Endothelial cell of umbilical vein (primary cell): Measurements from ENCODE around the gene TMTC1. TPM values are rescaled to one million over a fixed set of nuclear protein-coding genes. Genes with fewer than 3 reads are reported as not detected.

Experiments used
- BruUV-seq: library from RNA; stranded (reverse); fragments of 400-500 nt; replicated peaks from 2 replicates; lab custom pipeline; 2021; lab: Mats Ljungman, UMichigan
- CTCF ChIA-PET: fragments of 300-600, 350-600 bp; sonication (Branson Sonifier 250); formaldehyde crosslinking; loops from one replicate; lab custom pipeline; 2021; ENCODE audit warnings: antibody characterized with exemption, inconsistent platforms; lab: Charles Lee
- POLR2A ChIA-PET: fragments of 300-600, 350-600 bp; sonication (Branson Sonifier 250); formaldehyde crosslinking; loops from one replicate; lab custom pipeline; 2021; ENCODE audit warnings: antibody characterized with exemption, inconsistent platforms; lab: Charles Lee
- DNase-seq: peaks from one replicate; pipeline ENCODE4 v3.0.0-alpha.2; 2011; ENCODE audit warnings: low read depth, low spot score
- FAIRE-seq: peaks from 2 replicates; lab custom pipeline; 2011; peaks lifted over from hg19 to GRCh38; lab: Jason Lieb, UNC
- H2AFZ ChIP-seq: 2 replicates; pipeline ENCODE4 v1.6.0; 2012; ENCODE audit warnings: low read depth, low read length, control low read depth, inconsistent platforms
- H3K27ac ChIP-seq: 2 replicates; pipeline ENCODE4 v1.5.1; 2011; ENCODE audit warnings: low read depth, mild to moderate bottlenecking, control low read depth, low read length, moderate library complexity; ENCODE audit not compliant: insufficient read depth
- H3K27me3 ChIP-seq, 2 experiments: 2 replicates each; pipeline versions ENCODE4 v1.6.0 to v1.6.1; 2011; ENCODE audit warnings: low read length in 2 of 2, mixed read lengths in 1 of 2; ENCODE audit not compliant: control insufficient read depth in 2 of 2, insufficient read depth in 2 of 2
- H3K36me3 ChIP-seq, 2 experiments: 2 replicates in 1 of 2; 3 replicates in 1 of 2; pipeline ENCODE4 v1.5.1; 2011; ENCODE audit warnings: low read length in 2 of 2, mild to moderate bottlenecking in 1 of 2, moderate library complexity in 1 of 2; ENCODE audit not compliant: control insufficient read depth in 2 of 2, insufficient read depth in 2 of 2; ENCODE audit errors: extremely low read depth in 1 of 2
- H3K4me1 ChIP-seq: 3 replicates; pipeline ENCODE4 v1.5.1; 2011; ENCODE audit warnings: mild to moderate bottlenecking, low read length; ENCODE audit not compliant: control insufficient read depth, insufficient read depth; ENCODE audit errors: extremely low read depth
- H3K4me2 ChIP-seq: 2 replicates; pipeline ENCODE4 v1.6.1; 2011; ENCODE audit warnings: low read length, control low read depth, mixed read lengths; ENCODE audit not compliant: insufficient read depth
- H3K4me3 ChIP-seq, 3 experiments: fragments of 200-600 bp in 1 of 3; sonication (generic), shearing (Covaris generic) in 1 of 3; replicated peaks in 1 of 3; 2 replicates each; pipeline ENCODE4 v1.5.1; 2011 to 2016; ENCODE audit warnings: control low read depth in 3 of 3, low read length in 3 of 3, mild to moderate bottlenecking in 2 of 3, inconsistent platforms in 1 of 3, low read depth in 1 of 3, moderate library complexity in 1 of 3; ENCODE audit not compliant: insufficient read depth in 1 of 3
- H3K79me2 ChIP-seq: 2 replicates; pipeline ENCODE4 v1.6.0; 2012; ENCODE audit warnings: low read length, inconsistent platforms; ENCODE audit not compliant: control insufficient read depth, insufficient read depth
- H3K9ac ChIP-seq: replicated peaks from 2 replicates; pipeline ENCODE3; 2011; ENCODE audit warnings: low read length, control low read depth; ENCODE audit not compliant: insufficient read depth; ENCODE audit errors: extremely low read depth
- H3K9me1 ChIP-seq: replicated peaks from 3 replicates; pipeline ENCODE4 v1.6.0; 2011; ENCODE audit warnings: mild to moderate bottlenecking, low read length; ENCODE audit not compliant: control insufficient read depth, insufficient read depth; ENCODE audit errors: extremely low read depth
- H3K9me3 ChIP-seq: replicated peaks from 2 replicates; pipeline ENCODE4 v1.5.1; 2012; ENCODE audit warnings: low read length, inconsistent platforms; ENCODE audit not compliant: control insufficient read depth, insufficient read depth
- H4K20me1 ChIP-seq: replicated peaks from 2 replicates; pipeline ENCODE3; 2011; ENCODE audit warnings: mild to moderate bottlenecking, low read length; ENCODE audit not compliant: control insufficient read depth, insufficient read depth; ENCODE audit errors: extremely low read depth
- CTCF ChIP-seq, 2 donors: IDR thresholded peaks; 1 replicate in 1 of 2; 2 replicates in 1 of 2; pipeline ENCODE4 v1.5.1; 2011; ENCODE audit warnings: low read length in 2 of 2, mild to moderate bottlenecking in 2 of 2, moderate library complexity in 2 of 2, control low read depth in 1 of 2, inconsistent platforms in 1 of 2, low read depth in 1 of 2; ENCODE audit not compliant: insufficient read depth in 1 of 2; ENCODE audit errors: extremely low read depth in 1 of 2
- EZH2 ChIP-seq: IDR thresholded peaks from 2 replicates; pipeline ENCODE4 v1.6.1; 2012; ENCODE audit warnings: borderline replicate concordance, low read depth, mild to moderate bottlenecking, moderate library complexity, low read length, inconsistent platforms; ENCODE audit not compliant: severe bottlenecking
- FOS ChIP-seq: IDR thresholded peaks from 2 replicates; pipeline ENCODE4 v1.6.1; 2011; ENCODE audit warnings: mild to moderate bottlenecking, low read length, moderate library complexity, borderline replicate concordance; ENCODE audit not compliant: insufficient read depth
- GATA2 ChIP-seq: IDR thresholded peaks from 2 replicates; pipeline ENCODE4 v1.7.0; 2011; ENCODE audit warnings: low read depth, mild to moderate bottlenecking, moderate library complexity, mixed read lengths, low read length; ENCODE audit not compliant: insufficient read length, insufficient read depth
- JUN ChIP-seq: IDR thresholded peaks from 2 replicates; pipeline ENCODE4 v1.6.1; 2011; ENCODE audit warnings: borderline replicate concordance, low read depth; ENCODE audit not compliant: insufficient read length, insufficient read depth
- MYC ChIP-seq: IDR thresholded peaks from one replicate; pipeline ENCODE4 v1.6.1; 2011; ENCODE audit warnings: mild to moderate bottlenecking, low read depth, low read length
- POLR2A ChIP-seq: IDR thresholded peaks from 2 replicates; pipeline ENCODE4 v1.6.1; 2012; ENCODE audit warnings: low read depth, mild to moderate bottlenecking, control low read depth, low read length
- POLR2AphosphoS5 ChIP-seq: IDR thresholded peaks from 2 replicates; pipeline ENCODE4 v1.6.1; 2012; ENCODE audit warnings: low read depth, mild to moderate bottlenecking, control low read depth, low read length, moderate library complexity; ENCODE audit not compliant: insufficient read depth
- dilution Hi-C: fragments of 300-500 bp; cut with MboI; formaldehyde crosslinking; loops from one replicate; pipeline ENCODE4 v1.15.0; 2019; ENCODE audit warnings: low sequenced_read_pairs; ENCODE audit not compliant: extremely low pct_ligation_motif_present
- intact Hi-C: fragments of 100-400 bp; cut with micrococcal nuclease; formaldehyde crosslinking; loops from one replicate; pipeline ENCODE4 v1.10.0; 2022
- polyA plus RNA-seq, 4 experiments: library from polyadenylated mRNA; depleted of rRNA in 3 of 4; stranded (reverse) in 3 of 4; unstranded in 1 of 4; fragments of >200 nt; gene quantifications; 2 replicates each; pipeline versions ENCODE4 v1.2.1 to v1.2.3, GENCODE V29; 2011 to 2012; ENCODE audit warnings: missing spikeins in 1 of 4
- total RNA-seq: library from RNA; stranded (reverse); gene quantifications from 2 replicates; pipeline ENCODE4 v1.2.3, GENCODE V29; 2021

TMTC1 gene
- total and polyA plus RNA-seq, 2 donors (not counting 3 experiments of a cell fraction or from before 2014, with no cell fraction given), result 5.4 to 5.9 TPM

- H3K27me3 ChIP-seq, result no peaks in the 10 kb centered on the region
- H4K20me1 ChIP-seq, result no peaks in the 10 kb centered on the region
- POLR2A ChIA-PET, result no interaction called here
- H3K79me2 ChIP-seq, result no peaks in the 10 kb centered on the region
- H3K9ac ChIP-seq, result no peak overlapping the region
- no peak overlapping the region for H3K27ac ChIP-seq
- BruUV-seq, result no TSS peak
- intact Hi-C loops, result loop anchor here (1.0 to 5.0 kb wide), 6 partner anchors 231 to 1255 kb away; partner anchors contain the start of gene TMTC1
- DNase-seq (no peak), FAIRE-seq (no peak)
- H3K9me1 ChIP-seq, result no peaks in the 10 kb centered on the region
- H3K9me3 ChIP-seq, result no peaks in the 10 kb centered on the region
- no peak overlapping the region for H3K4me2 ChIP-seq
- H3K36me3 ChIP-seq, result no peaks in the 10 kb centered on the region
- CTCF ChIA-PET, result interaction anchor here (0.6 to 3.4 kb wide), 10 partner anchors 15 to 1256 kb away, joined by 3 to 20 read pairs (median 4); no protein-coding TSS in a partner anchor
- no peak overlapping the region for H3K4me3 ChIP-seq
- dilution Hi-C loops, result no loop called here
- H2AFZ ChIP-seq, result no peak overlapping the region
- TF ChIP-seq JUN (no peak), MYC (no peak), POLR2A (no peak), CTCF (IDR thresholded peaks at IDR 0.05; ENCODE audit: extremely low read depth in 1 of 2, insufficient read depth in 1 of 2, low read depth in 1 of 2, low read length in 2 of 2) (no peak), POLR2AphosphoS5 (no peak), EZH2 (no peak), FOS (no peak), GATA2 (no peak)
- peaks cover 4% of the 10 kb centered on the region for H3K4me1 ChIP-seq
These were observed 231.9 kb downstream of the TMTC1 start for GRCh38 chr12:29551812-29552211.
